Measurements from ENCODE around the gene SGIP1. TPM values are rescaled to one million over a fixed set of nuclear protein-coding genes. Genes with fewer than 3 reads are reported as not detected.

The SGIP1 gene
- total RNA-seq, 1 donor from 2014 or later: 12.4 TPM

GRCh38 chr1:66521721-66522365 lies 12.1 kb upstream of the SGIP1 start:
- intact Hi-C loops (cut with DNase I): no loop called here
- H3K27me3 ChIP-seq (ENCODE audit: low read depth): no peaks in the 10 kb centered on the region
- DNase-seq: no peak
- H3K4me1 ChIP-seq: no peaks in the 10 kb centered on the region
- no peak overlapping the region for H3K4me3 ChIP-seq
- no peak for ATAC-seq
- H3K36me3 ChIP-seq: no peaks in the 10 kb centered on the region
- TF ChIP-seq, protein P1, sequence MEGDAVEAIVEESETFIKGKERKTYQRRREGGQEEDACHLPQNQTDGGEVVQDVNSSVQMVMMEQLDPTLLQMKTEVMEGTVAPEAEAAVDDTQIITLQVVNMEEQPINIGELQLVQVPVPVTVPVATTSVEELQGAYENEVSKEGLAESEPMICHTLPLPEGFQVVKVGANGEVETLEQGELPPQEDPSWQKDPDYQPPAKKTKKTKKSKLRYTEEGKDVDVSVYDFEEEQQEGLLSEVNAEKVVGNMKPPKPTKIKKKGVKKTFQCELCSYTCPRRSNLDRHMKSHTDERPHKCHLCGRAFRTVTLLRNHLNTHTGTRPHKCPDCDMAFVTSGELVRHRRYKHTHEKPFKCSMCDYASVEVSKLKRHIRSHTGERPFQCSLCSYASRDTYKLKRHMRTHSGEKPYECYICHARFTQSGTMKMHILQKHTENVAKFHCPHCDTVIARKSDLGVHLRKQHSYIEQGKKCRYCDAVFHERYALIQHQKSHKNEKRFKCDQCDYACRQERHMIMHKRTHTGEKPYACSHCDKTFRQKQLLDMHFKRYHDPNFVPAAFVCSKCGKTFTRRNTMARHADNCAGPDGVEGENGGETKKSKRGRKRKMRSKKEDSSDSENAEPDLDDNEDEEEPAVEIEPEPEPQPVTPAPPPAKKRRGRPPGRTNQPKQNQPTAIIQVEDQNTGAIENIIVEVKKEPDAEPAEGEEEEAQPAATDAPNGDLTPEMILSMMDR (IDR thresholded peaks at IDR 0.05): no peak
- no peak overlapping the region for H3K27ac ChIP-seq
- H3K9me3 ChIP-seq: no peaks in the 10 kb centered on the region

GRCh38 chr1:66523562-66523961 lies 10.4 kb upstream of the SGIP1 start:
- intact Hi-C loops (cut with DNase I): no loop called here
- no peak for ATAC-seq
- TF ChIP-seq, protein P1 (IDR thresholded peaks at IDR 0.05): no peak
- Histone ChIP-seq H3K4me3 (no peak overlapping the region), H3K9me3 (no peaks in the 10 kb centered on the region), H3K4me1 (no peaks in the 10 kb centered on the region), H3K36me3 (no peaks in the 10 kb centered on the region), H3K27ac (no peak overlapping the region), H3K27me3 (ENCODE audit: low read depth) (no peaks in the 10 kb centered on the region)
- DNase-seq: no peak

DNA sequence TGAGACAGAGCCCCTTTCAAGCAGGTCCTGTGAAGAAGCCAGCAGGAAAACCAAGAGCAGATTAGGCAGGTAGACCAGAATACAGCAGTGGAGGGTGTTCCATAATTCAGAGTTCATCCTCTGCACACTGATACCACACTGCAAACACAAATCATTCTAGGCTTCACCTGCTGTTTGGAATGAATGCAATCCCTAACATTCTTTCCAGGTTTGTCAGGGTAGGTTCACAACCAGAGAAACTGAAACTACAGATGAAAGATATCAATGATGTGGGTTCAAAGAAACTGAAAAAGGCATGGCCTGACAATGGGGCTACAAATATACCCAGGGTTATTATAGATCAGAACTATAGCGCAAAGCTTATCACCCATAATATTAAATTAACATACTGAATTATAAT lies 8.9 kb upstream of the SGIP1 start:
- Histone ChIP-seq H3K36me3 (no peaks in the 10 kb centered on the region), H3K4me3 (no peak overlapping the region), H3K27ac (no peak overlapping the region), H3K9me3 (no peaks in the 10 kb centered on the region), H3K4me1 (no peaks in the 10 kb centered on the region), H3K27me3 (ENCODE audit: low read depth) (no peaks in the 10 kb centered on the region)
- ATAC-seq: no peak
- TF ChIP-seq, protein P1 (IDR thresholded peaks at IDR 0.05): no peak
- intact Hi-C loops (cut with DNase I): no loop called here
- DNase-seq: no peak

GRCh38 chr1:66526036-66526435 lies 7.9 kb upstream of the SGIP1 start:
- TF ChIP-seq, protein P1 (IDR thresholded peaks at IDR 0.05): no peak
- ATAC-seq (no peak), DNase-seq (no peak)
- no peaks in the 10 kb centered on the region for H3K4me1 ChIP-seq
- no peaks in the 10 kb centered on the region for H3K27me3 ChIP-seq (ENCODE audit: low read depth)
- no peak overlapping the region for H3K27ac ChIP-seq
- intact Hi-C loops (cut with DNase I): no loop called here
- no peaks in the 10 kb centered on the region for H3K36me3 ChIP-seq
- no peak overlapping the region for H3K4me3 ChIP-seq
- H3K9me3 ChIP-seq: no peaks in the 10 kb centered on the region

DNA sequence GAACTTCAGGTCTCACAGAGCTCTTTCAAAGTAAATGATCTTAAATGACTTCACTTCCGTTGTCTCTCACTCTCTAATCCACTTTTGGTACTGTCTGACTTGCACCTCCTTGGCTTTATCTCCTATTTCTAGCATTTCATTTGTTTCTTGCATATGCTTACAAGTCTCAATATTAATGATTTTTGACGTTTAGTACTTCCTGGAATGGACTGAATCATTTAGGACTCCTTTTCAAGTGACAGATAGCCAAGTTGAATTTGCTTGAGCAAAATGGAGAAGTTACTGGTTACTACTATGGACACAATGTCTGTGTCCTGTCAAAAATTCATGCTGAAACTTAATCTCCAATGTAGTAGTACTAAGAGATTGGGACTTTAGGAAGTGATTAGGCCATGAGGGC lies 7.0 kb upstream of the SGIP1 start:
- H3K4me1 ChIP-seq: no peaks in the 10 kb centered on the region
- no peak overlapping the region for H3K27ac ChIP-seq
- H3K9me3 ChIP-seq: no peaks in the 10 kb centered on the region
- H3K27me3 ChIP-seq (ENCODE audit: low read depth): no peaks in the 10 kb centered on the region
- H3K36me3 ChIP-seq: no peaks in the 10 kb centered on the region
- H3K4me3 ChIP-seq: no peak overlapping the region
- TF ChIP-seq, protein P1 (IDR thresholded peaks at IDR 0.05): no peak
- no peak for DNase-seq
- intact Hi-C loops (cut with DNase I): no loop called here
- ATAC-seq: no peak
